Loucy (cell line): ENCODE measurements around the gene QRSL1.

Experiments used
- H2AFZ ChIP-seq: fragments of 200-600 bp; sonication (generic); 2 replicates; pipeline ENCODE4 v1.6.0; 2016; ENCODE audit warnings: antibody characterized with exemption, mild to moderate bottlenecking, low read length, moderate library complexity
- H3F3A ChIP-seq: fragments of 200-600 bp; 2 replicates; pipeline ENCODE4 v1.6.0; 2016; ENCODE audit warnings: antibody characterized with exemption, low read depth, mild to moderate bottlenecking
- H3K27me3 ChIP-seq: fragments of 200-600 bp; sonication (generic); 2 replicates; pipeline ENCODE4 v1.6.1; 2014; ENCODE audit warnings: low read length, mild to moderate bottlenecking; ENCODE audit not compliant: insufficient read depth, poor library complexity, severe bottlenecking
- H3K36me3 ChIP-seq: fragments of 200-600 bp; sonication (generic); 2 replicates; pipeline ENCODE4 v1.6.1; 2016; ENCODE audit warnings: low read length; ENCODE audit not compliant: insufficient read depth
- H3K4me1 ChIP-seq: fragments of 200-600 bp; sonication (generic); 2 replicates; pipeline ENCODE4 v1.5.1; 2014; ENCODE audit warnings: low read length, mild to moderate bottlenecking; ENCODE audit not compliant: insufficient read depth, poor library complexity, severe bottlenecking
- H3K4me2 ChIP-seq: fragments of 200-600 bp; sonication (generic); 2 replicates; pipeline ENCODE4 v1.6.0; 2014; ENCODE audit warnings: antibody characterized with exemption, low read length, low read depth, mild to moderate bottlenecking; ENCODE audit not compliant: poor library complexity, severe bottlenecking
- H3K4me3 ChIP-seq: fragments of 200-600 bp; sonication (generic); 2 replicates; pipeline ENCODE4 v1.5.1; 2014; ENCODE audit warnings: low read length, mild to moderate bottlenecking, mixed read lengths; ENCODE audit not compliant: poor library complexity, severe bottlenecking
- H3K79me2 ChIP-seq: fragments of 200-600 bp; sonication (generic); 2 replicates; pipeline ENCODE4 v1.6.1; 2014; ENCODE audit warnings: low read length; ENCODE audit not compliant: insufficient read depth
- H3K9ac ChIP-seq: fragments of 200-600 bp; sonication (generic); 2 replicates; pipeline ENCODE4 v1.6.0; 2014; ENCODE audit warnings: mild to moderate bottlenecking, low read depth, low read length, moderate library complexity; ENCODE audit not compliant: poor library complexity, severe bottlenecking
- H3K9me2 ChIP-seq: fragments of 200-600 bp; sonication (generic); replicated peaks from 2 replicates; pipeline ENCODE4 v1.6.1; 2016; ENCODE audit warnings: low read depth, low read length, mixed read lengths
- H3K9me3 ChIP-seq: fragments of 200-600 bp; sonication (generic); 2 replicates; pipeline ENCODE4 v1.6.1; 2014; ENCODE audit warnings: mild to moderate bottlenecking, antibody characterized with exemption, low read length, low read depth; ENCODE audit not compliant: insufficient read depth
- H4K20me1 ChIP-seq: fragments of 200-600 bp; sonication (generic); 2 replicates; pipeline ENCODE4 v1.6.0; 2014; ENCODE audit warnings: antibody characterized with exemption, low read length, mild to moderate bottlenecking; ENCODE audit not compliant: insufficient read depth, poor library complexity, severe bottlenecking
- CTCF ChIP-seq: fragments of 200-600 bp; sonication (generic); conservative IDR thresholded peaks from 2 replicates; pipeline ENCODE4 v1.5.1; 2014; ENCODE audit warnings: mild to moderate bottlenecking, antibody characterized with exemption, low read length
- EZH2phosphoT487 ChIP-seq: fragments of 200-600 bp; IDR thresholded peaks from 2 replicates; pipeline ENCODE4 v1.6.1; 2018; ENCODE audit warnings: antibody characterized with exemption, mild to moderate bottlenecking, moderate library complexity, borderline replicate concordance

Gene QRSL1

GRCh38 chr6:106692819-106693208 is 63.4 kb downstream of the QRSL1 start:
- Histone ChIP-seq H3K9me2 (no peaks in the 10 kb centered on the region), H4K20me1 (no peaks in the 10 kb centered on the region), H3K4me3 (no peak overlapping the region), H3K4me2 (no peak overlapping the region), H3K79me2 (no peaks in the 10 kb centered on the region), H3K9ac (no peak overlapping the region), H3K36me3 (no peaks in the 10 kb centered on the region), H3F3A (no peaks in the 10 kb centered on the region), H3K4me1 (peaks cover 8% of the 10 kb centered on the region), H2AFZ (no peak overlapping the region), H3K9me3 (no peaks in the 10 kb centered on the region), H3K27me3 (no peaks in the 10 kb centered on the region)
- TF ChIP-seq EZH2phosphoT487 = no peak
- no peak for TF ChIP-seq CTCF

- H3K9ac ChIP-seq = no peak overlapping the region
- no peak overlapping the region for H2AFZ ChIP-seq
- no peaks in the 10 kb centered on the region for H3K27me3 ChIP-seq
- H3F3A ChIP-seq = no peaks in the 10 kb centered on the region
- H3K79me2 ChIP-seq = no peaks in the 10 kb centered on the region
- no peak overlapping the region for H3K4me3 ChIP-seq
- H3K9me2 ChIP-seq = no peaks in the 10 kb centered on the region
- no peak overlapping the region for H3K4me2 ChIP-seq
- TF ChIP-seq CTCF (no peak), EZH2phosphoT487 (no peak)
- H3K4me1 ChIP-seq = peaks cover 13% of the 10 kb centered on the region
- no peaks in the 10 kb centered on the region for H4K20me1 ChIP-seq
- H3K36me3 ChIP-seq = no peaks in the 10 kb centered on the region
- H3K9me3 ChIP-seq = no peaks in the 10 kb centered on the region
These were observed 64.0 kb downstream of the QRSL1 start for GRCh38 chr6:106693418-106693817.

- H3F3A ChIP-seq = no peaks in the 10 kb centered on the region
- H2AFZ ChIP-seq = no peak overlapping the region
- no peak overlapping the region for H3K4me3 ChIP-seq
- H3K4me1 ChIP-seq = peaks cover 13% of the 10 kb centered on the region
- H3K79me2 ChIP-seq = no peaks in the 10 kb centered on the region
- no peaks in the 10 kb centered on the region for H3K36me3 ChIP-seq
- no peak overlapping the region for H3K9ac ChIP-seq
- no peaks in the 10 kb centered on the region for H3K9me2 ChIP-seq
- H4K20me1 ChIP-seq = no peaks in the 10 kb centered on the region
- no peaks in the 10 kb centered on the region for H3K9me3 ChIP-seq
- H3K27me3 ChIP-seq = no peaks in the 10 kb centered on the region
- TF ChIP-seq EZH2phosphoT487 (no peak), CTCF (no peak)
- H3K4me2 ChIP-seq = no peak overlapping the region
These were observed 65.0 kb downstream of the QRSL1 start for GRCh38 chr6:106694343-106694742.
